Stimulated activated CD8-positive, alpha-beta memory T cell treated with anti-CD3 and anti-CD28 coated beads, Interleukin-12 subunit alpha, Interleukin-12 subunit beta, amount 100 ng/mL, for 24 hours (primary cell): Measurements from ENCODE around the gene GNAL.

Source experiments
- DNase-seq: peaks from one replicate; pipeline ENCODE4 v3.0.0-alpha.2; 2020; ENCODE audit errors: extremely low read depth

The GNAL gene

DNA sequence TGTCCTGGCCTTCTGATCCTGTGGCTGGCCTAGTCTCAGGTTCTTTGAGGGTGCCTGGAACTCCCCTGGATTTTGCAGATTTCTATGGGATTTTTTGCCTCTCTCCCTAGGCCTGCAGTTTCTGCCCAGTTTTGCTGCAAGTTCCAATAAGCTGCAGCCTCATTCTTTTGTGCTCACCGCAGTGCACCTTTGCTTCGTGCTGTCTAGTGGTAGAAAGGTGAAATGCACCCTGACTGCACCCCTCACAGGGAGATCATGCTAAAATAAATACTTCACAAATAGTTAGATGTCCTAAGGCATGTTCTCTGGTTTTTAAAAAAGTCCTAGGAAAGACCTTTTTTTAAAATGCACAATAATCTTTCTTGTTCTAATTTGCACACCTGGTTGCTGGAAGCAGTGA lies 72.5 kb downstream of the GNAL start:
- no peak for DNase-seq

DNA sequence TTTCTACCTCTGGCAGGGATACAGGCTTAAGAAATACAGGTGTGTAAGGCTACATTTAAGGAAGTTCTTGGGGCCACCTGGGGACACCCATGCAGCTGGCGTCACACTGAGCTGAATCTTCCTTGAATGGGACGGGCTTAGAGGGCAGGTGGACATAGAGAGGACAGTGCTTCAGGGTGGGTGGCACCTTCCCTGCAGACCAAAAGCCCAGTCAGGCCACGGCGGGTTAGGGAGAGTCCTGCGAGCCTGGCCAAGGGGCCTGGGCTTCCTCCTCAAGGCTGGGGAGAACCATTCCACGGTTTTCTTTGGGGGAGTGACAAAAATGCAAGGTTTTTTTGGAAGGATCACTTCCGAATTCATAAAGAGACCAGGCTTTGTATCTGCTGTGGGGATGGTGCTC lies 73.4 kb downstream of the GNAL start:
- no peak for DNase-seq

DNA sequence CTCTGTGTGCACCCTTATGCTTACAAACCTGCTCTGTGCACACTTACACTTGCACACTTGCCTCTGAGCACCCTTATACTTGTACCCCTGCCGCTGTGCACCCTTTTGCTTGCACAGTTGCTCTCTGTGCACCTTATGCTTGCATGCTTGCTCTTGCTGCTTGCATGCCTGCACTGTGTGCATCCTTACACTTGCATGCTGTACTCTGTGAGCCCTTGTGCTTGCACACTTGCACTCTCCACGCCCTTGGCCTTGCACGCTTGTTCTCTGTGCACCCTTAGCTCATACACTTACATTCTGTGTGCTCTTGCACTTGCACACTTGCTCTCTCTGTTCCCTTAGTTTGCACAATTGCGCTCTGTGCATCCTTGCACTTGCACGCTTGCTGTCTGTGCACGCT lies 78.3 kb downstream of the GNAL start:
- no peak for DNase-seq

DNA sequence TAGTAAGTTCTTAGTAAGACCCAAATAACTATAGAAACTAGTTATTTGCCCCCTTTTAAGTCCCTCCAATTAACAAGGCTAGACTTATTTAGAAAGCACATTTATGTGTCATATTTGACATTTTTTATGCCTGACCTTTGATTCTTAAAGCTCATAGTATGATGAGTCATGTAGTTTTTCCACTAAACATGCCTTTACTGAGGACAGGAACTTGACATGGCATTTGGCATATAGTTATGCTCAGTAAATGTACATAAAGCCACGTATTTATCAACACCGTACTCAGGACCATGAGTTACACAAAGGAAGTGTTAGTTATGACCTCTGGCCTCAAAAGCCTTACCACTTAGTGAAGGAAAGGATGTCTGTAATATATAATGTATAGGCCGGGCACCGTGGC lies 78.9 kb downstream of the GNAL start:
- DNase-seq, result no peak

GRCh38 chr18:11775436-11776174 lies 86.5 kb downstream of the GNAL start:
- no peak for DNase-seq

GRCh38 chr18:11780042-11780441 lies 91.0 kb downstream of the GNAL start:
- no peak for DNase-seq

DNA sequence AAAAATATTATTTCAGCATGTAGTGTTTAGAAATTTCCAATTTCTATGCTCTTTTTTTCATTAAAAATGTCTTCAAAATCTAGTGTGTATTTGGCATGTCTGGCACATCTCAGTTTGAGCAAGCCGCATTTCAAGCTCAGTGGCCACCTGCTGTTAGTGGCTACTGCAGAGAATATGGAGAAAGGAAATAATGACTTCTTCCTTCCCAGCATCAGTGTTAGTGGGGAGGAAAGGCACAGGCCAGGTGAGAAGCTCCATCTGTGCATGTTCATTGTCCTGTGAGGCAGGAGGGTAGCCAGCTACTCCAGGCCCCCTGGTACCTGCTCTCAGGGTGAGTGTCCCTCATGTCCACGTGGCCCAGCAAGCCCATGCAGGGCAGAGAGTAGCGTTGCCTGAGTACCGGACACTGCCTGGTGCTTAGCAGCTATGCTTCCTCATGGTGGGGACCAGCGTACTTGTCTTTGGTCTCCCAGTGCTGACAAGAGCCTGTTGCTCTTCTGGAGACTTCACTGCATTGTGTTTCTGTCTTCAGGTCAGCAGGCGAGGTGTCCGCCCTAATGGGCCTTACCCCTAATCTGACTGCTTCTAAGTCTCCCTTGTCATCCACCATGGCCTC lies 94.8 kb downstream of the GNAL start:
- DNase-seq, result no peak

GRCh38 chr18:11784674-11785304 lies 95.7 kb downstream of the GNAL start:
- DNase-seq, result no peak

- no peak for DNase-seq
Observed at GRCh38 chr18:11785444-11786055, 96.5 kb downstream of the GNAL start.

GRCh38 chr18:11789716-11790510 lies 100.8 kb downstream of the GNAL start:
- no peak for DNase-seq

DNA sequence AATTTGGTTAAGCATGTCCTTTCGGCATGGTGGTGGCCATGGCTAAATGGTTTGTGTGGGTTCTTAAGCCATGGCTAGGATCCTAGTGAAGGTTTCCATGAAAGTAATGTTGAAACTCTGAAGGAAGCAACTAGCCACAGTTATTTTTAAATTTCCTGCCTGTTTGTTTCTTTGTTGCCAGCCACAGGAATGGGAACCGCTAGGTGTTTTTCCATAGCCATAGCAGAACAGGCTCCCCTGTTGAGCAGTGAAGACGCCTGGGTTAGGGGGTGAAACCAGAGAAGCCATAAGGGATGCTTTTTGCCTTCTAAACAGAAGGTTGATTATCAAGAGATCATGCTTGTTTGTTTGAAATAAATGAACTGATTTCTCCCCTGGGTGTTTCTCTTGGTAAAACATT lies 102.1 kb downstream of the GNAL start:
- DNase-seq, result no peak

DNA sequence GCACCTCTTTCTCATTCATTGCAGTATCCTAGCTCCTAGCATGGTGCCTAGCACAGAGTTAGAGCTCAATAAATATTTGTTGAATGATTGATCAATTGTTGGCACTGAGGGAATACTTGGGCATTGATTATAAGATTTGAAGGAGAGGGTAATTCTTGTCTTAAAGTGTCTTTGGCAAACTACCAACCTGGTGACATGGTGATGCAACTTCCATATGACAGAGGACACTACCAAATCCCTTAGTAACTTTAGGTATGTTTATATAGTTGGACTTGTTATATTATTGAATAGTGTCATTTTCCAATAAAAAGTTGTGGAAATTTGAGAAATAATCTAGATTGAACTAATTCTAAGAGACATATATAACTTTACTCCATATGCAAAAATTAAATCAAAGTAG lies 103.6 kb downstream of the GNAL start:
- no peak for DNase-seq

DNA sequence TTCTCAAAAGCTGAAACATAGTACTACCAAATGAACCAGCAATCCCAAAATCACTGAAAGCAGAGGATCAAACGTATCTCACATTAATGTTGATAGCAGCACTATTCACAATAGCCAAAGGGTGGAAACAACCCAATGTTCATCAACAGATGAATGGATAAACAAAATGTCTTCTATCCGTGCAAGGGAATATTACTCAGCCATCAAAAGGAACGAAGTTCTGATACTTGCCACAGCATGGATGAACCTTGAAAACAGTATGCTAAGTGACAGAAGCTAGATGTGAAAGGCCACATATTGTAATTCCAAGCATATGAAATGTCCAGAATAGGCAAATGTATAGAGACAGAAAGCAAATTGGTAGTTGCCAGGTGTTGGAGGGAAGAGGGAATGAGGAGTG lies 105.1 kb downstream of the GNAL start:
- DNase-seq, result no peak

DNA sequence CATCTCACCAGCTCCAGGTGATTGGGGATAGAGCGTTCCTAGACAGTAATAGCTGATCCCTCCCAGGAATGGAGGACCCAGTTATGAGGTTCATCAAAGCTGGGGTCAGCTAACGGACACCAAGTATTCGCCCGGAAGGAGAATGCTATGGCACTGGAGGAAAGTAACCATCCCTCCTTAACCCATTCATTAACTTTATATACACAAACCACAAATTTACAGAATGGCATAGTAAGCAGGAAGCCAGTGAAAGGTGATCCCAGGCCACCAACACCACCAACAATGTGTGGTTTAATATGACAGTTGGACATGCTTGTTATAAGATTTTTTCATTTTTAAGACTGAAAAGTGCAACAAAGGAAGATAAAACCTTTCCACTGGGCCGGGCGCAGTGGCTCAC lies 106.9 kb downstream of the GNAL start:
- no peak for DNase-seq

DNA sequence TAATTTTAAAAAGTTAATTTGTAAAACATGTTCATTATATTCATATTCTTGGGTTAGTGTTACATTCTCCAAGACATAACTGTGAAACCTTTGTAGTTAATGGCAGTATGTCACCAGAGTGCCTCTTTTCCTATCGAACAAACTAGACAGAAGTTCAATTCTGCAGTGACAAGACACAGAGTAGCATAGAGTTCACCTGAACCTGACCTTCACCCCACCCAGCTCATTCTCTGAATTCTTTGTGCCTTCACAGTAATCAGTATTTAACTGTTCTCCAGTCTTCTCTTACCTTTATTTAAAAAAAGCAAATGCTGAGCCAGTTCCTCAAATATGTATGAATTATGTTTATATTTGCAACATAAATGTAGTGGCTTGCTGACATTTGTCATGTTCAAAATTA lies 109.2 kb downstream of the GNAL start:
- DNase-seq, result no peak

- DNase-seq, result no peak
Observed at GRCh38 chr18:11799066-11799465, 110.0 kb downstream of the GNAL start.

- DNase-seq, result no peak
Observed at GRCh38 chr18:11800566-11801334, 111.7 kb downstream of the GNAL start.

GRCh38 chr18:11801573-11801972 lies 112.5 kb downstream of the GNAL start:
- no peak for DNase-seq

GRCh38 chr18:11802158-11802557 lies 113.1 kb downstream of the GNAL start:
- no peak for DNase-seq

GRCh38 chr18:11802586-11802985 lies 113.5 kb downstream of the GNAL start:
- DNase-seq, result no peak

DNA sequence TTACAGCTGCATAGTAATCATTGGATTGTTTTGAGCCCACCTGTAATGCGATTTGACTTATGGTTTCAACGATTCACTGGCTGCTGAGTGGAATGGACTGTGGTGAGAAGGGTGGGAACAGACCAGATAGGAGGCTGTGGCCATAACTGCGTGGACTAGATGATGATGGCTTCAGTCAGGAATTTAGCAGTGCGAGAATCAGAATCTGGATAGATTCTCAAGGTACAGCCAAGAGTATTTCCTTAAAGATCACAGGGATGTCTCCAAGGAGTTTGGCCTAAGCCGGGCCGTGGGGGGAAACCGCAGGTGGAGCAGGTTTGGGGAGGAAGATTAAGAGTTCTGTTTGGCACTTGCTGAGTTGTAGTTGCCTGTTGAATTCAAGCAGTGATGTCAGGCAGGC lies 118.2 kb downstream of the GNAL start:
- no peak for DNase-seq
